ENCODE results near the gene BCL11B.

- TF ChIP-seq CTCF (IDR thresholded peaks at IDR 0.05; ENCODE audit: low read depth, low read length, missing input control) = no peak
- TF ChIP-seq, protein P1, sequence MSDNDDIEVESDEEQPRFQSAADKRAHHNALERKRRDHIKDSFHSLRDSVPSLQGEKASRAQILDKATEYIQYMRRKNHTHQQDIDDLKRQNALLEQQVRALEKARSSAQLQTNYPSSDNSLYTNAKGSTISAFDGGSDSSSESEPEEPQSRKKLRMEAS (IDR thresholded peaks at IDR 0.05) = no peak
- no peak for TF ChIP-seq TAF1 (conservative IDR thresholded peaks at IDR 0.05)
- TF ChIP-seq GABPA (IDR thresholded peaks at IDR 0.05 in 1 of 2, conservative IDR thresholded peaks at IDR 0.05 in 1 of 2) = no peak
- TF ChIP-seq, protein P2, sequence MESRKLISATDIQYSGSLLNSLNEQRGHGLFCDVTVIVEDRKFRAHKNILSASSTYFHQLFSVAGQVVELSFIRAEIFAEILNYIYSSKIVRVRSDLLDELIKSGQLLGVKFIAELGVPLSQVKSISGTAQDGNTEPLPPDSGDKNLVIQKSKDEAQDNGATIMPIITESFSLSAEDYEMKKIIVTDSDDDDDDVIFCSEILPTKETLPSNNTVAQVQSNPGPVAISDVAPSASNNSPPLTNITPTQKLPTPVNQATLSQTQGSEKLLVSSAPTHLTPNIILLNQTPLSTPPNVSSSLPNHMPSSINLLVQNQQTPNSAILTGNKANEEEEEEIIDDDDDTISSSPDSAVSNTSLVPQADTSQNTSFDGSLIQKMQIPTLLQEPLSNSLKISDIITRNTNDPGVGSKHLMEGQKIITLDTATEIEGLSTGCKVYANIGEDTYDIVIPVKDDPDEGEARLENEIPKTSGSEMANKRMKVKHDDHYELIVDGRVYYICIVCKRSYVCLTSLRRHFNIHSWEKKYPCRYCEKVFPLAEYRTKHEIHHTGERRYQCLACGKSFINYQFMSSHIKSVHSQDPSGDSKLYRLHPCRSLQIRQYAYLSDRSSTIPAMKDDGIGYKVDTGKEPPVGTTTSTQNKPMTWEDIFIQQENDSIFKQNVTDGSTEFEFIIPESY (IDR thresholded peaks at IDR 0.05) = no peak
- no peak for TF ChIP-seq FOXA1 (IDR thresholded peaks at IDR 0.05)
- no peak for TF ChIP-seq EGR1 (IDR thresholded peaks at IDR 0.05; ENCODE audit: low read depth in 2 of 2)
These were observed 2.6 kb upstream of the BCL11B start for GRCh38 chr14:99274346-99275221.

All from liver (tissue), 3 donors.